Spleen (tissue), 11 donors: ENCODE measurements around the gene NACA. TPM values are rescaled to one million over a fixed set of nuclear protein-coding genes. Genes with fewer than 3 reads are reported as not detected.
"Not testable (repeated sequence)": the region's sequence is repeated elsewhere in the genome, so short reads cannot be mapped to it uniquely, and the experiment has no call there.

Experiments
- DNase-seq: peaks from one replicate; pipeline ENCODE4 v3.0.0-alpha.2; 2020
- H3K27ac ChIP-seq, 8 donors: fragments of 200-600 bp; sonication (generic) in 7 of 8; 1 replicate in 4 of 8; 2 replicates in 4 of 8; pipeline versions ENCODE4 v1.5.0 to v1.8.0; 2016 to 2021; ENCODE audit warnings: inconsistent platforms in 4 of 8, mild to moderate bottlenecking in 4 of 8, moderate library complexity in 1 of 8
- H3K27me3 ChIP-seq, 7 donors: fragments of 200-600 bp; sonication (generic) in 6 of 7; replicated peaks in 1 of 7; 1 replicate in 4 of 7; 2 replicates in 3 of 7; pipeline versions ENCODE4 v1.5.0 to v1.8.0; 2016 to 2021; ENCODE audit warnings: inconsistent platforms in 3 of 7, mild to moderate bottlenecking in 1 of 7
- H3K36me3 ChIP-seq, 6 donors: fragments of 200-600 bp; sonication (generic) in 5 of 6; 1 replicate in 4 of 6; 2 replicates in 2 of 6; pipeline versions ENCODE4 v1.5.0 to v1.8.0; 2016 to 2021; ENCODE audit warnings: inconsistent platforms in 2 of 6
- H3K4me1 ChIP-seq, 6 donors: fragments of 200-600 bp; sonication (generic) in 5 of 6; 1 replicate in 3 of 6; 2 replicates in 3 of 6; pipeline versions ENCODE4 v1.5.0 to v1.8.0; 2016 to 2021; ENCODE audit warnings: inconsistent platforms in 3 of 6
- H3K4me3 ChIP-seq, 8 donors: fragments of 200-600 bp; sonication (generic) in 7 of 8; 1 replicate in 4 of 8; 2 replicates in 4 of 8; pipeline versions ENCODE4 v1.5.0 to v1.8.0; 2016 to 2021; ENCODE audit warnings: inconsistent platforms in 4 of 8, mild to moderate bottlenecking in 4 of 8, moderate library complexity in 2 of 8
- H3K9me3 ChIP-seq, 8 donors: fragments of 200-600 bp; sonication (generic) in 7 of 8; 1 replicate in 4 of 8; 2 replicates in 4 of 8; pipeline versions ENCODE4 v1.5.0 to v1.8.0; 2016 to 2021; ENCODE audit warnings: inconsistent platforms in 4 of 8
- POLR2A ChIP-seq, 3 donors: fragments of 450-650 bp; IDR thresholded peaks; one replicate each; pipeline ENCODE4 v1.5.1; 2017; ENCODE audit warnings: antibody characterized with exemption in 3 of 3, mild to moderate bottlenecking in 1 of 3
- POLR2AphosphoS5 ChIP-seq, 3 donors: sonication (generic); formaldehyde crosslinking; IDR thresholded peaks; one replicate each; pipeline ENCODE4 v1.5.1; 2017; ENCODE audit warnings: antibody characterized with exemption in 3 of 3
- WGBS, 5 donors: extraction: QIAGEN DNeasy Blood & Tissue Kit in 3 of 5; methylation state at CpG; one replicate each; pipeline versions ENCODE4 v1.1.5 to v1.1.7; 2013 to 2018; 5-methylcytosine and 5-hydroxymethylcytosine counted together
- intact Hi-C: fragments of 100-400 bp; cut with DNase I; formaldehyde crosslinking; loops from one replicate; pipeline ENCODE4 v1.15.0; 2023; ENCODE audit warnings: low total_unique reads
- polyA plus RNA-seq, 3 donors: library from polyadenylated mRNA; stranded (reverse); fragments of 200-250 nt; gene quantifications; one replicate each; pipeline ENCODE4 v1.2.1, GENCODE V29; 2013
- total RNA-seq, 7 donors: library from RNA; depleted of rRNA in 3 of 7; stranded (reverse); fragments of >200 nt in 3 of 7; fragmentation: NEBNext Ultra II Directional in 4 of 7; extraction: Animal tissue kit (Norgen Biotek cat#: 25700) in 4 of 7; gene quantifications; one replicate each; pipeline versions ENCODE4 v1.1.0 to v1.2.1, GENCODE V29; 2016 to 2021
- TF ChIP-seq, protein P1 (sequence below), 11 experiments: fragments of 200-600 bp in 7 of 11; fragments of 450-650 bp in 4 of 11; sonication (generic) in 4 of 11; IDR thresholded peaks in 8 of 11; conservative IDR thresholded peaks in 3 of 11; 1 replicate in 7 of 11; 2 replicates in 4 of 11; pipeline versions ENCODE4 v1.4.0 to v1.8.0; 2016 to 2021; ENCODE audit warnings: antibody characterized with exemption in 11 of 11, inconsistent platforms in 4 of 11, mild to moderate bottlenecking in 1 of 11
- donor health status: healthy with polysubstance abuse.
- donor health status: DM: no; HTN: no; CAD: no; lungs with moderate emphysema.
- donor health status: DM: no; HTN: no; CAD: no.
- donor health status: Bipolar disorder and iron deficiency.
- donor health status: healthy.
- donor health status: DM: no; HTN: no; CAD: no.
- donor health status: DM: yes; HTN: yes; CAD: no.

The NACA gene
- total and polyA plus RNA-seq, 10 donors = 535 to 3,231 (median 780) TPM

DNA sequence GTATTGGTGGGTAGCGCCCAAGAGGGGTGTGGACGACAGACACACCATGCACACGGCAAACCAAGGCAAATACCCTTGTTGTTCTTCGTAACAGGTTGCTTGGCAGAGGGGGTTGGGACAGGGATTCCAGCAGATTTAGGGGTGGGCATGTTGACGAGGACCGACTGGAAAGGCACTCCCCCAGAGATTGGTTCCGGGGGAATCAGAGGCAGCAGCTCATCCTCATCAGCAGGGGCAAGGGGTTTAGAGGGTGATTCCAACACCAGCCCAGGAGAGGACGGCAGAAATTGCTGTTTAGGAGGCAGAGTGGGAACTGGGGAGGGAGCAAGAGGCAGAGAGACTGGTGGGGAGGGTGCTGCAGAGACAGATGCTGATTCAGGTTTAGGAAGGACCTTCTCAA, 9.3 kb downstream of the NACA start:
- TF ChIP-seq POLR2A (IDR thresholded peaks at IDR 0.05) (no peak), POLR2AphosphoS5 (IDR thresholded peaks at IDR 0.05) (no peak)
- TF ChIP-seq, protein P1, sequence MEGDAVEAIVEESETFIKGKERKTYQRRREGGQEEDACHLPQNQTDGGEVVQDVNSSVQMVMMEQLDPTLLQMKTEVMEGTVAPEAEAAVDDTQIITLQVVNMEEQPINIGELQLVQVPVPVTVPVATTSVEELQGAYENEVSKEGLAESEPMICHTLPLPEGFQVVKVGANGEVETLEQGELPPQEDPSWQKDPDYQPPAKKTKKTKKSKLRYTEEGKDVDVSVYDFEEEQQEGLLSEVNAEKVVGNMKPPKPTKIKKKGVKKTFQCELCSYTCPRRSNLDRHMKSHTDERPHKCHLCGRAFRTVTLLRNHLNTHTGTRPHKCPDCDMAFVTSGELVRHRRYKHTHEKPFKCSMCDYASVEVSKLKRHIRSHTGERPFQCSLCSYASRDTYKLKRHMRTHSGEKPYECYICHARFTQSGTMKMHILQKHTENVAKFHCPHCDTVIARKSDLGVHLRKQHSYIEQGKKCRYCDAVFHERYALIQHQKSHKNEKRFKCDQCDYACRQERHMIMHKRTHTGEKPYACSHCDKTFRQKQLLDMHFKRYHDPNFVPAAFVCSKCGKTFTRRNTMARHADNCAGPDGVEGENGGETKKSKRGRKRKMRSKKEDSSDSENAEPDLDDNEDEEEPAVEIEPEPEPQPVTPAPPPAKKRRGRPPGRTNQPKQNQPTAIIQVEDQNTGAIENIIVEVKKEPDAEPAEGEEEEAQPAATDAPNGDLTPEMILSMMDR (IDR thresholded peaks at IDR 0.05 in 8 of 11, conservative IDR thresholded peaks at IDR 0.05 in 3 of 11) = no peak
- DNase-seq = no peak
- Histone ChIP-seq H3K27me3 (no peaks in the 10 kb centered on the region), H3K4me1 (peaks cover 21 to 75% (median 39%) of the 10 kb centered on the region in 6 donors), H3K27ac (peak overlapping the region in 1 of 8 donors; percentile 21), H3K4me3 (no peak overlapping the region), H3K9me3 (no peaks in the 10 kb centered on the region), H3K36me3 (peaks cover 0 to 98% (median 64%) of the 10 kb centered on the region in 6 donors)
- intact Hi-C loops = no loop called here
- 81 to 86% (median 84%) methylated on average over 8 of the region's 8 CpGs for WGBS, 5 donors

DNA sequence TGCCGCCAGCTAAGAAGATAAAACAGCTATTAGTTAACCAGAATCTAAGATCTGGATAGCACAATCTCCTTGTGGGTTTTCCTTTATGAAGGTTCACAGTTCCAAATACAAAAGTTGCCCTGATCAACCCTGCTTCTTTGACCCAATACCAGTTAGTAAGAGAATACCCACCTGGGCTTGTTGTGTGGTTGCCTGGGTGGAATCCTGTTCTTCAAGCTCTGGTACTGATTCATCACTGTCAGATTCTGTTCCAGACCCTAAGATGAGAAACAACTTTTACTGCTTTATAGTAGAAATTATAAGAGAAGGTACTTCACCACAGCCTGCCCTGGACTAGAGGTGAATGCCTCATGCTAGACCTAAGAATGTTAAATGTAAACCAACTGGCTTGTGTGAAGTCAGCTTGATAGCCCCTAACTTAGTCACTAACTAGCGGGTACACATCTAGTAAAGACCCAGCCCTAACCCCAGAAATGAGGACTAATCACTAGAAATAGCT, 10.6 kb downstream of the NACA start:
- no peak overlapping the region for H3K4me3 ChIP-seq
- WGBS, 5 donors = 89 to 97% (median 96%) methylated on average over 2 of the region's 2 CpGs
- TF ChIP-seq, protein P1 (IDR thresholded peaks at IDR 0.05 in 8 of 11, conservative IDR thresholded peaks at IDR 0.05 in 3 of 11) = no peak
- TF ChIP-seq POLR2A (IDR thresholded peaks at IDR 0.05) = no peak
- TF ChIP-seq POLR2AphosphoS5 (IDR thresholded peaks at IDR 0.05) = no peak
- peaks cover 0 to 86% (median 53%) of the 10 kb centered on the region in 6 donors for H3K36me3 ChIP-seq
- intact Hi-C loops = no loop called here
- H3K27ac ChIP-seq = peak overlapping the region in 3 of 8 donors; percentile 3 to 69 (median 67)
- no peaks in the 10 kb centered on the region for H3K9me3 ChIP-seq
- peaks cover 9 to 62% (median 26%) of the 10 kb centered on the region in 6 donors for H3K4me1 ChIP-seq
- H3K27me3 ChIP-seq = no peaks in the 10 kb centered on the region
- DNase-seq = no peak

DNA sequence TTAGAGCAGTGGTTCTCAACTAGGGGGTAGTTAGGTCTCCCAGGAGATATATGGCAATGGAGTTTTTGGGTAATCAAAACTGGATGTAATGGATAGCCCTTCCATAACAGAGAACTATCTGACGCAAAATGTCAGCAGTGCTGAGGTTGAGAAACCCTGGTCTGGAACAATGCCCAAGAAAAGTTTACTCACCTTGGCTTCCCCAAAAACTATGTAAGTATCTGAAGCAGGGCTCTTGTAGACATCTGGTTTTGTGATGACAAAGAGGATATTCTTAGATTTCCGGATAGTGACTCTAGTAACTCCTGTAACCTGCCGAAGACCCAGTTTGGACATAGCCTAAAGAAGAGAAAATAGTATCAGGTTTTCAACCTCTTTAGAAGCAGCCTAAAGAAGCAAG, 11.8 kb downstream of the NACA start:
- Histone ChIP-seq H3K9me3 (no peaks in the 10 kb centered on the region), H3K4me3 (peak overlapping the region in 1 of 8 donors; percentile 13), H3K27me3 (no peaks in the 10 kb centered on the region), H3K36me3 (peaks cover 0 to 75% (median 45%) of the 10 kb centered on the region in 6 donors), H3K4me1 (peaks cover 0 to 51% (median 14%) of the 10 kb centered on the region in 6 donors), H3K27ac (peak overlapping the region in 6 of 8 donors; percentile 33 to 69 (median 66))
- no peak for DNase-seq
- TF ChIP-seq, protein P1 (IDR thresholded peaks at IDR 0.05 in 8 of 11, conservative IDR thresholded peaks at IDR 0.05 in 3 of 11) = no peak
- no peak for TF ChIP-seq POLR2AphosphoS5 (IDR thresholded peaks at IDR 0.05)
- TF ChIP-seq POLR2A (IDR thresholded peaks at IDR 0.05) = no peak
- intact Hi-C loops = no loop called here
- WGBS, 5 donors = 58 to 89% (median 69%) methylated on average over 3 of the region's 3 CpGs

DNA sequence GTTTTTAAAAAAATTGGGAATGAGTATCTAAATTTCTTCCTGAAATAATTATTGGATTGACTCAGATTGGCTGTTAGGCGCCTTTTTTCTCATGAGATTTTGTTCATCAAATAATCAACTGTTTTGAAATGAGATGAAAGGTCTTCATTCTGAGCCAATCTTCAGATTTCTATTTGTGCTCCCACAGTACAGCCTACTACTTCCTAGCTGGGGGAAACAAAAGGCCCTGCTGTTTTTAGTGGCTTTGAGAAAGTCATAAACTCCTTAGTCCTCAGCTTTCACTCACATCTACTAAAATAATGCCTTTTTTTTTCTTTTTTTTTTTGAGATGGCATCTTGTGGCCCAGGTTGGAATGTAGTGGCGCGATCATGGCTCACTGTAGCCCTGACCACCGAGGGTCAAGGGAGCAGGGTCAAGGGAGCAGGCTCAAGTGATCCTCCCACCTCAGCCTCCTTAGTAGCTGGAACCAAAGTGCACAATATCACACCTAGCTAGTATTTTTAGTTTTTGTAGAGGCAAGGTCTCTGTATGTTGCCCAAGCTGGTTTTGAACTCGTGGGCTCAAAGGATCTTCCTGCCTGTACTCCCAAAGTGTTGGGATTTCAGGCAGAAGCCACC, 15.2 kb downstream of the NACA start:
- no peak for DNase-seq
- H3K4me1 ChIP-seq = peaks cover 0 to 16% (median 0%) of the 10 kb centered on the region in 6 donors
- intact Hi-C loops = no loop called here
- H3K4me3 ChIP-seq = no peak overlapping the region
- H3K27me3 ChIP-seq = no peaks in the 10 kb centered on the region
- peaks cover 0 to 42% (median 37%) of the 10 kb centered on the region in 6 donors for H3K36me3 ChIP-seq
- WGBS, 5 donors = 72 to 91% (median 82%) methylated on average over 5 of the region's 5 CpGs
- no peaks in the 10 kb centered on the region for H3K9me3 ChIP-seq
- H3K27ac ChIP-seq = no peak overlapping the region
- peak in 1 of 3 donors; percentile 7 for TF ChIP-seq POLR2AphosphoS5 (IDR thresholded peaks at IDR 0.05)
- TF ChIP-seq, protein P1 (IDR thresholded peaks at IDR 0.05 in 8 of 11, conservative IDR thresholded peaks at IDR 0.05 in 3 of 11) = no peak
- TF ChIP-seq POLR2A (IDR thresholded peaks at IDR 0.05) = no peak

DNA sequence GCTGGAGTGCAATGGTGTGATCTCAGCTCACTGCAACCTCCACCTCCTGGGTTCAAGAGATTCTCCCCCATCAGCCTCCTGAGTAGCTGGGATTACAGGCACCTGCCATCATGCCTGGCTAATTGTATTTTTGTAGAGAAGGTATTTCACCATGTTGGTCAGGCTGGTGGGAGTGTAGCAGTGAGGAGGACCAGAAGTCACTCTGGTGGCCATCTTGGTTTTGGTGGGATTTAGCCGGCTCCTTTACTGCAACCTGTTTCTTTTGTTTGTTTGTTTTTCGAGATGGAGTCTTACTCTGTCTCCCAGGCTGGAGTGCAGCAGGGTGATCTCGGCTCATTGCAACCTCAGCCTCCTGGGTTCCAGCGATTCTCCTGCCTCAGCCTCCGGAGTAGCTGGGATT, 20.6 kb downstream of the NACA start:
- H3K4me3 ChIP-seq, intact Hi-C loops, H3K36me3 ChIP-seq, H3K27me3 ChIP-seq, H3K9me3 ChIP-seq, DNase-seq, H3K27ac ChIP-seq: not testable (repeated sequence)
- WGBS, 5 donors = 86 to 96% (median 94%) methylated on average over 5 of the region's 5 CpGs
- peaks cover 0 to 18% (median 2%) of the 10 kb centered on the region in 6 donors for H3K4me1 ChIP-seq
